Measurements from ENCODE around the gene SEMA4B. TPM values are rescaled to one million over a fixed set of nuclear protein-coding genes. Genes with fewer than 3 reads are reported as not detected.

The SEMA4B gene
- total and polyA plus RNA-seq, 2 of the 8 experiments (the other 6 are each of a cell fraction or from before 2014, with no cell fraction given), result 42.7 to 43.0 TPM

DNA sequence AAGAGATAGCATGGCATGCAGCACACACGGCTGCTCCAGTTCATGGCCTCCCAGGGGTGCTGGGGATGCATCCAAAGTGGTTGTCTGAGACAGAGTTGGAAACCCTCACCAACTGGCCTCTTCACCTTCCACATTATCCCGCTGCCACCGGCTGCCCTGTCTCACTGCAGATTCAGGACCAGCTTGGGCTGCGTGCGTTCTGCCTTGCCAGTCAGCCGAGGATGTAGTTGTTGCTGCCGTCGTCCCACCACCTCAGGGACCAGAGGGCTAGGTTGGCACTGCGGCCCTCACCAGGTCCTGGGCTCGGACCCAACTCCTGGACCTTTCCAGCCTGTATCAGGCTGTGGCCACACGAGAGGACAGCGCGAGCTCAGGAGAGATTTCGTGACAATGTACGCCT is 27.8 kb downstream of the SEMA4B start (continued):
- TF ChIP-seq RFX5 (IDR thresholded peaks at IDR 0.05; ENCODE audit: borderline replicate concordance, low read depth, low read length) (no peak), SIRT6 (IDR thresholded peaks at IDR 0.05; ENCODE audit: low read length) (no peak), TAF1 (IDR thresholded peaks at IDR 0.05; ENCODE audit: low read depth, low read length) (no peak), CREB1 (IDR thresholded peaks at IDR 0.05) (no peak), TCF12 (IDR thresholded peaks at IDR 0.05; ENCODE audit: low read depth, low read length) (no peak), SUZ12 (IDR thresholded peaks at IDR 0.05; ENCODE audit: low read length) (no peak)
